K562 (cell line): ENCODE measurements around the gene TRMT10A. TPM values are rescaled to one million over a fixed set of nuclear protein-coding genes. Genes with fewer than 3 reads are reported as not detected.

ENCODE experiments used
- DIDO1 ChIP-seq: fragments of 450-650 bp; IDR thresholded peaks from 2 replicates; pipeline ENCODE4 v1.6.1; 2016; ENCODE audit warnings: low read depth, missing biosample characterization, missing genetic modification characterization
- HMGXB4 ChIP-seq: sonication (generic); formaldehyde crosslinking; IDR thresholded peaks from 2 replicates; pipeline ENCODE4 v1.8.1; 2023; ENCODE audit warnings: mild to moderate bottlenecking, missing genetic modification reagents
- ILK ChIP-seq: fragments of 450-650 bp; IDR thresholded peaks from 2 replicates; pipeline ENCODE4 v1.6.1; 2016; ENCODE audit warnings: missing genetic modification characterization, low read depth, mild to moderate bottlenecking, missing compliant biosample characterization, moderate library complexity, borderline replicate concordance
- KDM2B ChIP-seq: fragments of 250-450 bp; sonication (Bioruptor Pico); IDR thresholded peaks from 2 replicates; pipeline ENCODE4 v1.8.0; 2021; ENCODE audit warnings: mild to moderate bottlenecking, moderate library complexity
- NCOA6 ChIP-seq: fragments of 450-650 bp; IDR thresholded peaks from 2 replicates; pipeline ENCODE4 v1.6.1; 2017; ENCODE audit warnings: mild to moderate bottlenecking
- TAL1 ChIP-seq: fragments of 450-650 bp; IDR thresholded peaks from 2 replicates; pipeline ENCODE4 v1.6.1; 2016; ENCODE audit warnings: mild to moderate bottlenecking
- ZNF785 ChIP-seq: fragments of 250-450 bp; sonication (Bioruptor Pico); IDR thresholded peaks from 2 replicates; pipeline ENCODE4 v1.4.0; 2020; ENCODE audit warnings: mild to moderate bottlenecking
- polyA plus RNA-seq, 8 experiments: library from polyadenylated mRNA; depleted of rRNA in 4 of 8; stranded (reverse) in 5 of 8; unstranded in 3 of 8; fragments of >200 nt; fragmentation: Nextera tagmentation in 2 of 8; fragmentation: Illumina TruSeq in 1 of 8; extraction: Ambion mirVana in 2 of 8; extraction: Trizol in 1 of 8; gene quantifications; 2 replicates each; pipeline versions ENCODE4 v1.2.1 to v1.2.3, GENCODE V29; 2011 to 2014; ENCODE audit warnings: inconsistent platforms in 1 of 8, missing spikeins in 1 of 8
- total RNA-seq, 7 experiments: library from RNA; depleted of rRNA in 6 of 7; stranded (reverse); fragments of >200 nt in 6 of 7; fragmentation: Illumina TruSeq in 2 of 7; extraction: Trizol in 2 of 7; gene quantifications; 2 replicates each; pipeline versions ENCODE4 v1.2.1 to v1.2.3, GENCODE V29; 2011 to 2021; ENCODE audit warnings: low replicate concordance in 1 of 7
- TF ChIP-seq, protein P1 (sequence below): fragments of 250-450 bp; sonication (Bioruptor Pico); IDR thresholded peaks from 2 replicates; pipeline ENCODE4 v1.4.0; 2020; ENCODE audit warnings: borderline replicate concordance

TRMT10A gene
- total and polyA plus RNA-seq, 9 of the 15 experiments (the other 6 are each of a cell fraction or from before 2014, with no cell fraction given): 6.5 to 16.1 (median 12.7) TPM

DNA sequence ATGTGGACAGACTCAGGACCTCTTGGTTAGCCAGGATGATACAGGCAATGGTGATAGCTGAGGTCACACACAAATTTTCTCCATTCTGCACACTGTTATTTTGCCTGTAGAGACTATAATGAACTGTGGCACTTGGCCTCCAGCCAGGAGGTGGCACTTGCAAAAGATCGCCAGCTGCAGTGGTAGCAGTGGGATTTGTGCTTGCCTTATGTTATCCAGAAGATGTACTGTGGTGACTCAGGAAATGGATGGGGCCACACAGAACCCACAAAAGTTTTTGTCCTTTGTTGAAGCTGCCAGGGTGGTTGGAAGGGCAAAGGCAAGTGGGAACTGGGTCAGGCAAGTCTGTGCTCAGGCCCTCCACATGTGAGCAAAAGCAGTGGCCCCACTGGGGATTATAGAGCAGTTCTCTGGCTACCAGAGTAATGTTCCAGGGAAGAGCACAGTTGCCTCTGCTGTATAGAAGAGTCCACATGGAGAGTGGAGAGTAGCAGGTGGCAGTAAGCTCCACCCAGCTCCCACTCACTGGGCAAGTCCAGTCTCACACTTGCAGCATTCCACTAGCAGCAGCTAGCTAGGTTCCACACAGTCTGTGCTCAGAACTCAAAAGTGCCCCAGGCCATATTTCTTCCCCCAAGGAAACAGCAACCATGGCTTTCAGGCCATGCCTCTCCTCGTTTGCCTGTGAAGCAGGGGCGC lies 58.9 kb downstream of the TRMT10A start (continued):
- no peak for TF ChIP-seq HMGXB4 (CRISPR knock-in tag)
- TF ChIP-seq, protein P1, sequence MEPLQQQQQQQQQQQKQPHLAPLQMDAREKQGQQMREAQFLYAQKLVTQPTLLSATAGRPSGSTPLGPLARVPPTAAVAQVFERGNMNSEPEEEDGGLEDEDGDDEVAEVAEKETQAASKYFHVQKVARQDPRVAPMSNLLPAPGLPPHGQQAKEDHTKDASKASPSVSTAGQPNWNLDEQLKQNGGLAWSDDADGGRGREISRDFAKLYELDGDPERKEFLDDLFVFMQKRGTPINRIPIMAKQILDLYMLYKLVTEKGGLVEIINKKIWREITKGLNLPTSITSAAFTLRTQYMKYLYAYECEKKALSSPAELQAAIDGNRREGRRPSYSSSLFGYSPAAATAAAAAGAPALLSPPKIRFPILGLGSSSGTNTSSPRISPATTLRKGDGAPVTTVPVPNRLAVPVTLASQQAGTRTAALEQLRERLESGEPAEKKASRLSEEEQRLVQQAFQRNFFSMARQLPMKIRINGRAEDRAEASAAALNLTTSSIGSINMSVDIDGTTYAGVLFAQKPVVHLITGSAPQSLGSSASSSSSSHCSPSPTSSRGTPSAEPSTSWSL (CRISPR knock-in tag): no peak
- TF ChIP-seq NCOA6: no peak
- no peak for TF ChIP-seq KDM2B (CRISPR knock-in tag)
- TF ChIP-seq ZNF785 (CRISPR knock-in tag): no peak
- TF ChIP-seq TAL1: no peak
- TF ChIP-seq DIDO1 (tag): no peak
- TF ChIP-seq ILK: no peak

Other genes starting within 250 kb of the TRMT10A start
- not detected in 2 replicates for gene ADH1B, start 242.6 kb downstream of the TRMT10A start, total RNA-seq (2014; rRNA removed)
- not detected in 2 replicates for gene ADH1B, start 242.6 kb downstream of the TRMT10A start, total RNA-seq (2014; rRNA removed; fragmentation: Illumina TruSeq; extraction: Trizol)
- gene ADH1B, start 242.6 kb downstream of the TRMT10A start, total RNA-seq (2015; rRNA removed; fragmentation: Illumina TruSeq; extraction: Trizol): not detected in 2 replicates
- 0.71 and 1.0 TPM in 2 replicates for gene ADH1B, start 242.6 kb downstream of the TRMT10A start, total RNA-seq (2021)
- not detected in 2 replicates for gene ADH1B, start 242.6 kb downstream of the TRMT10A start, polyA plus RNA-seq (2011; rRNA removed)
- not detected in 2 replicates for gene ADH1B, start 242.6 kb downstream of the TRMT10A start, polyA plus RNA-seq (2014; fragmentation: Illumina TruSeq; extraction: Trizol)
- not detected for gene ADH1B, start 242.6 kb downstream of the TRMT10A start, polyA plus RNA-seq (2014; fragmentation: Nextera tagmentation; extraction: Ambion mirVana)
- not detected in 2 replicates for gene ADH1B, start 242.6 kb downstream of the TRMT10A start, polyA plus RNA-seq (2014; rRNA removed)
- gene ADH1C, start 211.3 kb downstream of the TRMT10A start, total RNA-seq (2014; rRNA removed): not detected in 2 replicates
- not detected in 2 replicates for gene ADH1C, start 211.3 kb downstream of the TRMT10A start, total RNA-seq (2014; rRNA removed; fragmentation: Illumina TruSeq; extraction: Trizol)
- not detected in 2 replicates for gene ADH1C, start 211.3 kb downstream of the TRMT10A start, total RNA-seq (2015; rRNA removed; fragmentation: Illumina TruSeq; extraction: Trizol)
- 0.34 and 0.40 TPM in 2 replicates for gene ADH1C, start 211.3 kb downstream of the TRMT10A start, total RNA-seq (2021)
- gene ADH1C, start 211.3 kb downstream of the TRMT10A start, polyA plus RNA-seq (2011; rRNA removed): not detected in 2 replicates
- not detected in 2 replicates for gene ADH1C, start 211.3 kb downstream of the TRMT10A start, polyA plus RNA-seq (2014; fragmentation: Illumina TruSeq; extraction: Trizol)
- gene ADH1C, start 211.3 kb downstream of the TRMT10A start, polyA plus RNA-seq (2014; fragmentation: Nextera tagmentation; extraction: Ambion mirVana): not detected
- not detected in 2 replicates for gene ADH1C, start 211.3 kb downstream of the TRMT10A start, polyA plus RNA-seq (2014; rRNA removed)
- not detected in 2 replicates for gene ADH7, start 128.7 kb downstream of the TRMT10A start, total RNA-seq (2014; rRNA removed)
- gene ADH7, start 128.7 kb downstream of the TRMT10A start, total RNA-seq (2014; rRNA removed; fragmentation: Illumina TruSeq; extraction: Trizol): not detected in 2 replicates
- gene ADH7, start 128.7 kb downstream of the TRMT10A start, total RNA-seq (2015; rRNA removed; fragmentation: Illumina TruSeq; extraction: Trizol): not detected in 2 replicates
- not detected in 2 replicates for gene ADH7, start 128.7 kb downstream of the TRMT10A start, total RNA-seq (2021)
- gene ADH7, start 128.7 kb downstream of the TRMT10A start, polyA plus RNA-seq (2011; rRNA removed): not detected in 2 replicates
- gene ADH7, start 128.7 kb downstream of the TRMT10A start, polyA plus RNA-seq (2014; fragmentation: Illumina TruSeq; extraction: Trizol): not detected in 2 replicates
- not detected for gene ADH7, start 128.7 kb downstream of the TRMT10A start, polyA plus RNA-seq (2014; fragmentation: Nextera tagmentation; extraction: Ambion mirVana)
- not detected in 2 replicates for gene ADH7, start 128.7 kb downstream of the TRMT10A start, polyA plus RNA-seq (2014; rRNA removed)
- gene C4orf17, start 53.0 kb downstream of the TRMT10A start, total RNA-seq (2014; rRNA removed): not detected in 2 replicates
- gene C4orf17, start 53.0 kb downstream of the TRMT10A start, total RNA-seq (2014; rRNA removed; fragmentation: Illumina TruSeq; extraction: Trizol): not detected in 2 replicates
- not detected in 2 replicates for gene C4orf17, start 53.0 kb downstream of the TRMT10A start, total RNA-seq (2015; rRNA removed; fragmentation: Illumina TruSeq; extraction: Trizol)
- gene C4orf17, start 53.0 kb downstream of the TRMT10A start, total RNA-seq (2021): not detected in 2 replicates
- not detected in 2 replicates for gene C4orf17, start 53.0 kb downstream of the TRMT10A start, polyA plus RNA-seq (2011; rRNA removed)
- not detected in 2 replicates for gene C4orf17, start 53.0 kb downstream of the TRMT10A start, polyA plus RNA-seq (2014; fragmentation: Illumina TruSeq; extraction: Trizol)
- gene C4orf17, start 53.0 kb downstream of the TRMT10A start, polyA plus RNA-seq (2014; fragmentation: Nextera tagmentation; extraction: Ambion mirVana): not detected
- gene C4orf17, start 53.0 kb downstream of the TRMT10A start, polyA plus RNA-seq (2014; rRNA removed): not detected in 2 replicates
- gene MTTP, start 10.8 kb upstream of the TRMT10A start, total RNA-seq (2014; rRNA removed): not detected in 2 replicates
- 0.06 and 0.29 TPM in 2 replicates for gene MTTP, start 10.8 kb upstream of the TRMT10A start, total RNA-seq (2014; rRNA removed; fragmentation: Illumina TruSeq; extraction: Trizol)
- gene MTTP, start 10.8 kb upstream of the TRMT10A start, total RNA-seq (2015; rRNA removed; fragmentation: Illumina TruSeq; extraction: Trizol): 0.22 TPM in 1 of 2 replicates, not detected in the other
- 0.04 and 0.40 TPM in 2 replicates for gene MTTP, start 10.8 kb upstream of the TRMT10A start, total RNA-seq (2021)
- gene MTTP, start 10.8 kb upstream of the TRMT10A start, polyA plus RNA-seq (2011; rRNA removed): not detected in 2 replicates
- 0.04 TPM in 1 of 2 replicates, not detected in the other for gene MTTP, start 10.8 kb upstream of the TRMT10A start, polyA plus RNA-seq (2014; fragmentation: Illumina TruSeq; extraction: Trizol)
- gene MTTP, start 10.8 kb upstream of the TRMT10A start, polyA plus RNA-seq (2014; fragmentation: Nextera tagmentation; extraction: Ambion mirVana): under 1 TPM; 0.01 to 0.03 TPM
- gene MTTP, start 10.8 kb upstream of the TRMT10A start, polyA plus RNA-seq (2014; rRNA removed): 0.01 TPM in 1 of 2 replicates, not detected in the other
- gene C4orf54, start 93.8 kb upstream of the TRMT10A start, total RNA-seq (2014; rRNA removed): not detected in 2 replicates
- not detected in 2 replicates for gene C4orf54, start 93.8 kb upstream of the TRMT10A start, total RNA-seq (2014; rRNA removed; fragmentation: Illumina TruSeq; extraction: Trizol)
- gene C4orf54, start 93.8 kb upstream of the TRMT10A start, total RNA-seq (2015; rRNA removed; fragmentation: Illumina TruSeq; extraction: Trizol): not detected in 2 replicates
- gene C4orf54, start 93.8 kb upstream of the TRMT10A start, total RNA-seq (2021): not detected in 2 replicates
- not detected in 2 replicates for gene C4orf54, start 93.8 kb upstream of the TRMT10A start, polyA plus RNA-seq (2011; rRNA removed)
- not detected in 2 replicates for gene C4orf54, start 93.8 kb upstream of the TRMT10A start, polyA plus RNA-seq (2014; fragmentation: Illumina TruSeq; extraction: Trizol)
- not detected for gene C4orf54, start 93.8 kb upstream of the TRMT10A start, polyA plus RNA-seq (2014; fragmentation: Nextera tagmentation; extraction: Ambion mirVana)
- gene C4orf54, start 93.8 kb upstream of the TRMT10A start, polyA plus RNA-seq (2014; rRNA removed): not detected in 2 replicates